HepG2 (cell line): ENCODE results near the gene TIPIN. TPM values are rescaled to one million over a fixed set of nuclear protein-coding genes. Genes with fewer than 3 reads are reported as not detected.

Experiments
- ATAC-seq: fragments of 200-7000 bp; cut with Tn5 transposase; 3 replicates; pipeline ENCODE4 v1.9.1; 2020; ENCODE audit warnings: mild to moderate bottlenecking, moderate library complexity
- BruUV-seq: library from RNA; stranded (reverse); fragments of 400-500 nt; replicated peaks from 2 replicates; lab custom pipeline; 2021; lab: Mats Ljungman, UMichigan
- CTCF ChIA-PET: fragments of 300-600 bp; formaldehyde crosslinking; extraction: SDS; loops from one replicate; lab custom pipeline; 2021; ENCODE audit warnings: low total read pairs, inconsistent platforms, low intra/inter-chr PET ratio; lab: Yijun Ruan, JAX
- POLR2A ChIA-PET: fragments of 350-600 bp; sonication (Branson Sonifier 250); formaldehyde crosslinking; loops from one replicate; lab custom pipeline; 2020; ENCODE audit warnings: antibody characterized with exemption, inconsistent platforms; lab: Yijun Ruan, JAX
- DNase-seq: peaks from one replicate; pipeline ENCODE4 v3.0.0-alpha.2; 2015; ENCODE audit warnings: low spot score
- FAIRE-seq: peaks from 3 replicates; lab custom pipeline; 2011; peaks lifted over from hg19 to GRCh38; lab: Jason Lieb, UNC
- H2AFZ ChIP-seq: one replicate; pipeline ENCODE4 v1.6.1; 2011; ENCODE audit warnings: low read length, inconsistent platforms
- H3K27ac ChIP-seq: fragments of 300-600 bp; 3 replicates; pipeline ENCODE4 v1.8.0; 2011; ENCODE audit warnings: mixed run types, mild to moderate bottlenecking, mixed read lengths, low read length, inconsistent platforms; ENCODE audit not compliant: insufficient read depth; ENCODE audit errors: extremely low read length
- H3K27me3 ChIP-seq, 2 experiments: fragments of 200-600 bp in 1 of 2; 2 replicates in 1 of 2; 3 replicates in 1 of 2; pipeline versions ENCODE4 v1.6.0 to v1.8.0; 2011; ENCODE audit warnings: low read length in 2 of 2, mild to moderate bottlenecking in 2 of 2, moderate library complexity in 2 of 2, inconsistent platforms in 1 of 2; ENCODE audit not compliant: insufficient read depth in 2 of 2, control insufficient read depth in 1 of 2
- H3K36me3 ChIP-seq, 2 experiments: fragments of 200-600 bp in 1 of 2; replicated peaks in 1 of 2; 2 replicates in 1 of 2; 3 replicates in 1 of 2; pipeline versions ENCODE4 v1.5.1 to v1.8.0; 2011; ENCODE audit warnings: low read length in 2 of 2, inconsistent platforms in 1 of 2; ENCODE audit not compliant: insufficient read depth in 2 of 2, control insufficient read depth in 1 of 2
- H3K4me1 ChIP-seq: 2 replicates; pipeline ENCODE4 v1.5.1; 2012; ENCODE audit warnings: low read length, inconsistent platforms; ENCODE audit not compliant: insufficient read depth
- H3K4me2 ChIP-seq: 2 replicates; pipeline ENCODE4 v1.6.0; 2011; ENCODE audit warnings: low read depth, low read length, inconsistent platforms
- H3K4me3 ChIP-seq, 3 experiments: fragments of 200-600 bp in 1 of 3; sonication (generic), shearing (Covaris generic) in 1 of 3; replicated peaks in 1 of 3; 2 replicates each; pipeline ENCODE4 v1.5.1; 2011 to 2016; ENCODE audit warnings: low read length in 3 of 3, inconsistent platforms in 2 of 3, low read depth in 2 of 3, mild to moderate bottlenecking in 2 of 3, control low read depth in 1 of 3, mixed read lengths in 1 of 3; ENCODE audit not compliant: insufficient read depth in 1 of 3
- H3K79me2 ChIP-seq: one replicate; pipeline ENCODE4 v1.6.1; 2011; ENCODE audit warnings: low read length, inconsistent platforms; ENCODE audit not compliant: insufficient read depth
- H3K9ac ChIP-seq: 2 replicates; pipeline ENCODE4 v1.6.0; 2011; ENCODE audit warnings: mild to moderate bottlenecking, low read depth, low read length, inconsistent platforms; ENCODE audit not compliant: insufficient read depth
- H3K9me3 ChIP-seq: 2 replicates; pipeline ENCODE4 v1.5.1; 2012; ENCODE audit warnings: mild to moderate bottlenecking, low read length
- H4K20me1 ChIP-seq: 2 replicates; pipeline ENCODE4 v1.6.0; 2011; ENCODE audit warnings: inconsistent platforms, mild to moderate bottlenecking, low read length, moderate library complexity; ENCODE audit not compliant: insufficient read depth
- CBX5 ChIP-seq: sonication (generic); formaldehyde crosslinking; IDR thresholded peaks from 2 replicates; pipeline ENCODE4 v1.4.0; 2020; ENCODE audit warnings: missing genetic modification reagents, borderline replicate concordance
- EP300 ChIP-seq, 3 experiments: sonication (generic) in 1 of 3; formaldehyde crosslinking in 1 of 3; IDR thresholded peaks; 2 replicates each; pipeline versions ENCODE4 v1.5.1 to v1.6.1; 2011 to 2020; ENCODE audit warnings: low read depth in 2 of 3, low read length in 2 of 3, borderline replicate concordance in 1 of 3, improper control_type of control experiment in 1 of 3, mild to moderate bottlenecking in 1 of 3, missing genetic modification reagents in 1 of 3, moderate library complexity in 1 of 3
- GTF2F1 ChIP-seq: fragments of 150-350 bp; IDR thresholded peaks from 2 replicates; pipeline ENCODE4 v1.6.1; 2014; ENCODE audit warnings: low read length
- KMT2B ChIP-seq: IDR thresholded peaks from 2 replicates; pipeline ENCODE4 v1.6.1; 2016; ENCODE audit warnings: missing genetic modification reagents, missing compliant biosample characterization
- MED1 ChIP-seq: sonication (generic); formaldehyde crosslinking; IDR thresholded peaks from 2 replicates; pipeline ENCODE4 v1.4.0; 2020; ENCODE audit warnings: missing genetic modification reagents
- NR2F6 ChIP-seq, 2 experiments: IDR thresholded peaks; 2 replicates each; pipeline ENCODE4 v1.6.1; 2016; ENCODE audit warnings: antibody characterized with exemption in 1 of 2, mild to moderate bottlenecking in 1 of 2
- RBM39 ChIP-seq: fragments of 200-400 bp; formaldehyde crosslinking; IDR thresholded peaks from one replicate; pipeline ENCODE4 v1.6.1; 2018; ENCODE audit warnings: antibody characterized with exemption, mild to moderate bottlenecking, low read depth, low read length; ENCODE audit not compliant: poor library complexity, severe bottlenecking
- SAFB2 ChIP-seq: sonication (generic); formaldehyde crosslinking; IDR thresholded peaks from 2 replicates; pipeline ENCODE4 v1.5.1; 2020; ENCODE audit warnings: missing genetic modification reagents, low read depth, mild to moderate bottlenecking, borderline replicate concordance
- TBL1XR1 ChIP-seq: fragments of 150-350 bp; IDR thresholded peaks from 2 replicates; pipeline ENCODE4 v1.6.1; 2014; ENCODE audit warnings: borderline replicate concordance, low read length; ENCODE audit not compliant: partially characterized antibody
- U2AF2 ChIP-seq: fragments of 200-400 bp; formaldehyde crosslinking; IDR thresholded peaks from 2 replicates; pipeline ENCODE4 v1.6.1; 2017; ENCODE audit warnings: low read depth, mild to moderate bottlenecking, low read length
- ZBTB46 ChIP-seq: sonication (generic); formaldehyde crosslinking; IDR thresholded peaks from 2 replicates; pipeline ENCODE4 v1.4.0; 2020; ENCODE audit warnings: mild to moderate bottlenecking, missing genetic modification reagents, borderline replicate concordance
- ZFAT ChIP-seq: sonication (generic); formaldehyde crosslinking; conservative IDR thresholded peaks from 2 replicates; pipeline ENCODE4 v1.8.1; 2023; ENCODE audit warnings: missing genetic modification reagents, inconsistent platforms
- ZFP90 ChIP-seq: sonication (generic); formaldehyde crosslinking; IDR thresholded peaks from 2 replicates; pipeline ENCODE4 v1.8.0; 2022; ENCODE audit warnings: missing genetic modification reagents, mild to moderate bottlenecking, inconsistent platforms, borderline replicate concordance
- ZGPAT ChIP-seq: IDR thresholded peaks from 2 replicates; pipeline ENCODE4 v1.6.1; 2016; ENCODE audit warnings: mild to moderate bottlenecking
- ZNF207 ChIP-seq: fragments of 450-650 bp; IDR thresholded peaks from 2 replicates; pipeline ENCODE4 v1.6.1; 2016; ENCODE audit warnings: antibody characterized with exemption, borderline replicate concordance
- ZNF225 ChIP-seq: sonication (generic); formaldehyde crosslinking; IDR thresholded peaks from 2 replicates; pipeline ENCODE4 v1.4.0; 2020; ENCODE audit warnings: mild to moderate bottlenecking, missing genetic modification reagents
- ZNF256 ChIP-seq: sonication (generic); formaldehyde crosslinking; conservative IDR thresholded peaks from 2 replicates; pipeline ENCODE4 v1.4.0; 2020; ENCODE audit warnings: missing genetic modification reagents
- ZNF460 ChIP-seq: sonication (generic); formaldehyde crosslinking; IDR thresholded peaks from 2 replicates; pipeline ENCODE4 v1.5.1; 2020; ENCODE audit warnings: missing genetic modification reagents, mild to moderate bottlenecking, borderline replicate concordance
- ZNF513 ChIP-seq: sonication (generic); formaldehyde crosslinking; conservative IDR thresholded peaks from 2 replicates; pipeline ENCODE4 v1.5.0; 2020; ENCODE audit warnings: missing genetic modification reagents
- ZNF616 ChIP-seq: sonication (generic); formaldehyde crosslinking; IDR thresholded peaks from 2 replicates; pipeline ENCODE4 v1.5.0; 2020; ENCODE audit warnings: low read depth, mild to moderate bottlenecking, missing genetic modification reagents
- ZNF816 ChIP-seq: sonication (generic); formaldehyde crosslinking; IDR thresholded peaks from 2 replicates; pipeline ENCODE4 v1.8.0; 2022; ENCODE audit warnings: missing genetic modification reagents, mild to moderate bottlenecking, borderline replicate concordance
- WGBS: methylation state at CpG from one replicate; pipeline ENCODE4 v1.1.6; 2017; ENCODE audit warnings: low lambda C conversion rate; 5-methylcytosine and 5-hydroxymethylcytosine counted together
- in situ Hi-C: cut with HindIII; loops from 2 replicates; pipeline ENCODE4 v1.10.0; 2017; ENCODE audit warnings: low pct_unique_long_range_greater_than_20kb; ENCODE audit not compliant: extremely low pct_ligation_motif_present
- intact Hi-C: fragments of 100-400 bp; cut with micrococcal nuclease; formaldehyde crosslinking; loops from one replicate; pipeline ENCODE4 v1.10.0; 2022; ENCODE audit not compliant: unreplicated experiment
- polyA plus RNA-seq, 8 experiments: library from polyadenylated mRNA; depleted of rRNA in 3 of 8; stranded (reverse) in 7 of 8; unstranded in 1 of 8; fragments of >200 nt; fragmentation: Illumina TruSeq in 4 of 8; extraction: Trizol in 4 of 8; gene quantifications; 2 replicates each; pipeline versions ENCODE4 v1.2.1 to v1.2.3, GENCODE V29; 2011 to 2016; ENCODE audit warnings: low read depth in 4 of 8, missing spikeins in 1 of 8, mixed read lengths in 1 of 8; ENCODE audit not compliant: insufficient read depth in 1 of 8
- total RNA-seq, 5 experiments: library from RNA; depleted of rRNA; stranded (reverse); fragments of >200 nt; fragmentation: Illumina TruSeq; extraction: Trizol; gene quantifications; 2 replicates each; pipeline ENCODE4 v1.2.3, GENCODE V29; 2016; ENCODE audit warnings: low read depth in 1 of 5

TIPIN gene
- total and polyA plus RNA-seq, 2 of the 13 experiments (the other 11 are each of a cell fraction or from before 2014, with no cell fraction given) = 2.7 to 28.6 TPM

GRCh38 chr15:66388043-66388363 is 31.5 kb upstream of the TIPIN start:
- in situ Hi-C loops (loop anchor here (25.0 kb wide), 1 partner anchor 99 kb away; the partner anchor contains the start of gene SNAPC5), intact Hi-C loops (loop anchor here (10.0 kb wide), 1 partner anchor 93 kb away; the partner anchor contains the start of gene DIS3L)
- peak overlapping the region; percentile 86 to 94 (median 93) for H3K4me3 ChIP-seq
- H4K20me1 ChIP-seq = peaks cover 14% of the 10 kb centered on the region
- WGBS = 4% methylated on average over 3 of the region's 3 CpGs
- DNase-seq (no peak), ATAC-seq (no peak), FAIRE-seq (no peak)
- peaks cover 57% of the 10 kb centered on the region for H3K79me2 ChIP-seq
- no peak overlapping the region for H2AFZ ChIP-seq
- H3K4me1 ChIP-seq = peaks cover 56% of the 10 kb centered on the region
- H3K36me3 ChIP-seq = peaks cover 2 to 10% of the 10 kb centered on the region in 2 experiments; a peak in 3 of 5 replicates
- ChIA-PET POLR2A (interaction anchor here (1.6 to 4.9 kb wide), 4 partner anchors 17 to 117 kb away, joined by 5 to 38 read pairs (median 10); partner anchors contain the start of genes RPL4, SNAPC5, TIPIN and ZWILCH), CTCF (interaction anchor here (3.0 kb wide), 1 partner anchor 110 kb away, joined by 17 read pairs; the partner anchor contains the start of gene SNAPC5)
- no TSS peak for BruUV-seq
- H3K4me2 ChIP-seq = peak overlapping the region; percentile 94
- H3K9ac ChIP-seq = peak overlapping the region; percentile 86
- no peaks in the 10 kb centered on the region for H3K9me3 ChIP-seq
- H3K27ac ChIP-seq = peak overlapping the region; percentile 52
- H3K27me3 ChIP-seq = no peaks in the 10 kb centered on the region; a peak in 1 of 5 replicates
- TF ChIP-seq CBX5 (CRISPR knock-in tag) = no peak
- no peak for TF ChIP-seq ZNF225 (CRISPR knock-in tag)
- no peak for TF ChIP-seq MED1
- TF ChIP-seq ZFP90 (CRISPR knock-in tag) = no peak
- TF ChIP-seq ZNF207 = no peak
- TF ChIP-seq GTF2F1 = no peak
- no peak for TF ChIP-seq U2AF2
- TF ChIP-seq ZBTB46 (CRISPR knock-in tag) = no peak
- no peak for TF ChIP-seq RBM39
- no peak for TF ChIP-seq ZNF460 (CRISPR knock-in tag)
- no peak for TF ChIP-seq SAFB2 (CRISPR knock-in tag)
- TF ChIP-seq EP300 (IDR thresholded peaks at IDR 0.05; ENCODE audit: low read depth in 2 of 2, low read length in 2 of 2) = no peak
- TF ChIP-seq EP300 (CRISPR knock-in tag; IDR thresholded peaks at IDR 0.05; ENCODE audit: borderline replicate concordance) = no peak
- no peak for TF ChIP-seq KMT2B (CRISPR knock-in tag)
- no peak for TF ChIP-seq ZGPAT (CRISPR knock-in tag)
- TF ChIP-seq ZNF256 = no peak
- TF ChIP-seq ZFAT (CRISPR knock-in tag) = no peak
- no peak for TF ChIP-seq ZNF816 (CRISPR knock-in tag)
- no peak for TF ChIP-seq ZNF616
- 0 out of 2 replicates have a peak, but pooled peaks have one; percentile 9 for TF ChIP-seq NR2F6 (IDR thresholded peaks at IDR 0.05)
- TF ChIP-seq NR2F6 (CRISPR knock-in tag; IDR thresholded peaks at IDR 0.05) = no peak
- no peak for TF ChIP-seq TBL1XR1
- TF ChIP-seq ZNF513 (CRISPR knock-in tag) = no peak
